EH (cell line): ENCODE measurements around the gene SMAD3.
"Not testable (repeated sequence)": the region's sequence is repeated elsewhere in the genome, so short reads cannot be mapped to it uniquely, and the experiment has no call there.

ENCODE experiments used
- DNase-seq: peaks from one replicate; pipeline ENCODE4 v3.0.0-alpha.2; 2015; ENCODE audit warnings: low read depth

The SMAD3 gene

DNA sequence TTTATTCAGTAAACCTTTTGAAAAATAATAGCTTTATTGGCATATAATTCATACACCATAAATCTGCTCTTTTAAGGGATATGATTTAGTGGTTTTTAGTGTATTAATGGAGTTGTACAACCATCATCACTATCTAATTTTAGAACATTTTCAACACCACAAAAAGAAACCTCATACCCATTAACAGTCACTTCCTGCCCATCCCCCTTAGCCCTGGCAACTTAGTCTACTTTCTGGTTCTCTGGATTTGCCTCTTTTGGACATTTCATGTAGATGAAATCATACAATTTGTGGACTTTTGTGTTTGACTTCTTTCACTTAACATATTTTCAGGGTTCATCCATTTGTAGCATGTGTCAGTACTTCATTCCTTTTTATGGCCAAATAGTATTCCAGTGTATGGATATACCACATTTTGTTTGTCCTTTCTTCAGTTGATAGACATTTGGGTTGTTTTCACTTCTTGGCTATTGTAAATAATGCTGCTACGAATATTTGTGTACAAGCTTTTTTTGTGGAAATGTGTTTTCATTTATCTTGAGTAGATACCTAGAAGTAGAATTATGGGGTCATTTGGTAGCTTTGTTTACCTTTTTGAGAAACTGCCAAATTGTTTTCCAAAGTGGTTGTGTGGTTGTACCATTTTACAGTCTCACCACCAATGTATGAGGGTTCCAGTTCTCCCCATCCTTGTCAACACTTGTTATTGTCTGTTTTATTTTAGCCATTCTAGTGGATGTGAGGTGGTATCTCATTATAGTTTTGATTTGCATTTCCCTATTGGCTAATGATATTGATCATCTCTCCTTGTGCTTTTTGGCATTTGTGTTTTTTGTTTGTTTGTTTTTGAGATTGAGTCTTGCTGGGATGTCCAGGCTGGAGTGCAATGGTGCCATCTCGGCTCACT, 45.8 kb downstream of the SMAD3 start:
- DNase-seq, result peak; percentile 83

DNA sequence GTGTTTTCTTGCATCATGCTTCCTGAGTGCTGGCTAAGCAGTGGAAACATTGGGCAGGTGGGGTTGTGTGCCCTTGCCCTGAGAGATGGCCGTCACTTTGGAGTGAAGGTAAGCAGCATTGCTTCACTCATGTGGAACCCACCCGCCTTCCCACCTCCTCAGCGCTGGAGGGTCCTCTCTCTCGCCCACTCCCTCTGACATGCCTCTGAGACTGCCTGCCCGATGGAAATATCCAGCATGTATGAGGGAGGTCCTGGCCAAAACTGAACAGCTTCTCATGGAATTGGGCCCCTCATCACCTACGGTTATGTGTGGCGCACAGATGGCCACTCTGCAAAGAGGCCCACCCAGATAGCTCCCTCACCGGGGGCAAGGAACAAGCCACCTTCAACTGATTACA, 48.6 kb downstream of the SMAD3 start:
- no peak for DNase-seq

DNA sequence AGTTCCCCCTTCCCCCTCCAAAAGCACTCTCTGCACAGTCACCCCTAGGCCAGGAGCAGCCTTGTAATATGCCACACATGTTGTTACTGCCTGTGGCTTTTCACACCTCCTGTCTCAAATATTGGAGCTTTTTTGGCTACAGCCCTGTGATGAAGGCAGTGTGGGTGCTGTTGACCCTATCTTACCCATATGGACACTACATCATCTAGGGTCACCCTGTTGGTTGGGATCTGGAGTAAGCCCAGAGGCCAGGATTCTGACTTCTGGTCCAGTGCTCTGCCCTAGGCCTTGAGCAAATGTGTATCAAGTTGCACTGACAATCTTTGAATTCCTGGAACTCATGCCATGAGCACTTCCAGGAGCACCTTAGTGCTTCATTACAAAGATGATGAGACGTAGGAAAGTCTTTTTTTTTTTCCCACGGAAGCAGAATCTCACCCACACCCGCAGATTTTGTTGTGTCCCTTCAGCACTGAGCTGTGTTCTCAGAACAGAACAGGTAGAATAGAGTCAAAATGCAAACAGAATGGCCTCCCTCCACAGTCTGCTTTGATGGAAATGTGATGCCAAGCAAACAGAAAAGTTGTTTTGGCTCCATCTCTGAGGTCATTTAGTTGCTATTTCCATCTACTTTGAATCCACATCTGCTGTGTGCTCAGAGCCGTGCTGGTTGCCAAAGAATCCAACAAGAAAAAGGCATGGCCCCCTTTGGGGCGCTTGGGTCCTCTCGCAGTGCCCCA, 49.6 kb downstream of the SMAD3 start:
- DNase-seq, result peak; percentile 49

GRCh38 chr15:67115586-67115969, 50.2 kb downstream of the SMAD3 start:
- DNase-seq, result no peak

DNA sequence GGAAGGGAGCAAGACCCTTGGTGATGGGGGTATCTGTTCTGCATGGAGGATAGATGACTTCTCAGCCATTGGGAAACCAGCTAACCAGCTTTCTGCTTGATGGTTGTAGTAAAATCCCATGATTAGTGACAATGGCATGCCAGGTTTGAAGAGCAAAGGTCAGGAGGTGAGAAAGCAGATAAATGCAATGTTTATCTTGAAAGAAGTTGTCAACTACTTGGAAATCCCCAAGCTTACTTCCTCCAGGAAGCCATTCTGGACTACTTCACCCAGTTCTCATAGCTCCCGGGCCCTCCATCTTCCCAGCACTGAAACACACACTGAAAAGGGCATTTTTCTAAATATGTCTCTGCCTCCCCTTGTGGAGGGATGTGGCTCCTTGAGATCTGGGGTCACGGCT, 51.3 kb downstream of the SMAD3 start:
- peak; percentile 46 for DNase-seq

DNA sequence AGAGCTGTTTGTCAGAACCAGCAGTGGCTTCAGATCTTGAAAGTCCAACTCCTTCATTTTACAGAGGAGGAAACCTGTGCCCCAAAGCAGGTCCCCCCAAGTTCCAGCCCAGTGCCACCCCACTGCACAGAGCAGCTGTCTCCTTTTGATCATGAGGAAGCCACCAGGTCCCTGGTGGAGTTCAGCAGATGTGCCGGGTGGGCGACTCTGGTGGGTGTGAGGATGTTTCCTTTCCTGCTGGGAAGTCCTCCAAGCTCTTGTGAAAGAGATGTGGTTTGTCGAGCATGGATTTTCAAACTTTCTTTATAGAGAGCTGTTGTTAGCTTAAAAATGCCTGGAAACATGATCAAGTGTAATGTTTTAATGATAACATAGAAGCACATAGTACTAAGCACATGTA, 52.0 kb downstream of the SMAD3 start:
- peak; percentile 82 for DNase-seq

- DNase-seq, result no peak
These were observed 53.4 kb downstream of the SMAD3 start for GRCh38 chr15:67118808-67119207.

- DNase-seq, result no peak
These were observed 53.9 kb downstream of the SMAD3 start for GRCh38 chr15:67119238-67119846.

DNA sequence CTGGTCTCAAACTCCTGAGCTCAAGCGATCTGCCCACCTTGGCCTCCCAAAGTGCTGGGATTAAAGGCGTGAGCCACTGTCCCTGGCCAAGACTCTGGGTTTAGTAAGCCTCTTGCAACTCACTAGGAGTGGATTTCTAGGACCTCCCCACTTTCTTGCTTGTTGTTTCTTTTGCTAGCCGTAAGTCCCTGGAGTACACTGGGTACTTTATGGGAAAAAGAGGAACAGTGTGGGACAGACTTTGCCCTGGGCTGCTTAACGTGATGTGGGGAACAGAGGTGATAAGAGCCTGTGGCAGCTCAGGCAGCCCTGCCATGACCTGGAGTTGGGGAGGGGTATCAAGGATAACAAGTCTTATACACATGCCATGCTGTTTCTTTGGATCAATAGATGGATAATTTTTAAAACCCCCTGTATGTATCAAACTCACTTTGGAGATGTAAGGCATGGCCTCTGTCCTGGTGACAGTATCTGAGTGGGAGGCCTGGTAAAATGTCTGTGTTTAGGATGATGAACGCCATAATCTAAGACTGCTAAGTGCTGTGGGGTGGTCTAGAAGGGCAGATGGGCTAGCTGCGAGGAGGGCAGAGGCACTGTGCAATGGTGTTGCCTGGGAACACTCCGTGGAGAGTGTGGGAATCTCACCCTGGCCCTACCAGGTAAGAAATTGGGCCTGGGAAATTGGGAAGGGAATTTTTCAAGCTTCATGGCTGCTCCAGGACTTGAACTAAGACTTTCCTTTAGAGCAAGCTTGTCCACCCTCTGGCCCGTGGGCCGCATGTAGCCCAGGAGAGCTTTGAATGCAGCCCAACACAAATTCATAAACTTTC, 54.8 kb downstream of the SMAD3 start:
- no peak for DNase-seq

- peak; percentile 89 for DNase-seq
These were observed 55.6 kb downstream of the SMAD3 start for GRCh38 chr15:67120839-67121643.

GRCh38 chr15:67121644-67122605, 56.5 kb downstream of the SMAD3 start:
- no peak for DNase-seq

- DNase-seq, result not testable (repeated sequence)
These were observed 57.4 kb downstream of the SMAD3 start for GRCh38 chr15:67122816-67123215.

- not testable (repeated sequence) for DNase-seq
These were observed 57.9 kb downstream of the SMAD3 start for GRCh38 chr15:67123291-67123690.

DNA sequence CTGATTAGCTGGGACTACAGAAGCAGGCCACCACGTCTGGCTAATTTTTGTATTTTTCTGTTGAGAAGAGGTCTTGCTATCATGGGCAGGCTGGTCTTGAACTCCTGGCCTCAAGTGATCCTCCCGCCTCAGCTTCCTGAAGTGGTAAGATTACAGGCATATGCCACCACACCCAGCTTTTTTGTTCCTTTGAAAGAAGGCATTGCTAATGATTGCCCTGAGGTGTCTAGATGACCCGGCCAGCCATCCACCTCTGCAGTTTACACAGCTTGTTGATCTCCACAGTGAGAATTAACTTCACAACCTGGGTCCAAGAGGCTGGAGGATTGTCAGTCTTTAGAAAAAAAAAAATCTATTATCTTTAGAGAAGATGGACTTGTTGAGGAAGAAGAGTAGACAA, 58.7 kb downstream of the SMAD3 start:
- DNase-seq, result no peak

DNA sequence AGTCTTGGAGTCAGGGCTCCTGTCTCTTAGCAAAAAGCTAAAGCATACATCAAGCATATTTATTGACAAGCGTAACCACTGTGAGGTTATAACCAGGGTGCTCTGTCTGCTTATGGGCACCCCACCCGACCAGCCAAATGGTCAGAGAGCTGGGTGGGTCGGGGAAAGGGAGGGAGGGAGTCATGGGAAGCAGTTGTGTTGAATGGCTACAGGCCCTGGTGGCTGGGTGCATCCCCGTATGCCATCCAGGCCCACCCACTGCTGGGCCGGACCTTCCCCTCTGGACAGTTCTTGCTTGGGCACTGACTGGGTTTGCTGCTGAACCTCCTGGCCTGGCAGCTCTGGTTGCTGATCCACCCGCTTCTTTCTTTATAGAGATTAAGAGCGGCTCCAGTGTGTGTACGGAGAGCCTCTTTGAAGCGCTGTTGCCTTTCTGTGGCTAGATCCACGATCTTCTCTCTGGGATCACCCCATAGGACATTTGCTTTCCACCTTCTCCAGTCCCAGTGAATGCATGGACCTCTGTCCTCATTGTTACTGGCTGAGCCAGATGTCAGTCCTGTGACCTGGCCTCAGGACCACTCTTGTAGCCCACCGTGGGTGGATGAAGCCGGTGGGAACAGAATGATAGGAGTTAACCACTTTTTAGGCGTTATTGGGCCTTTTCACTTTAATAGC, 59.6 kb downstream of the SMAD3 start:
- no peak for DNase-seq

DNA sequence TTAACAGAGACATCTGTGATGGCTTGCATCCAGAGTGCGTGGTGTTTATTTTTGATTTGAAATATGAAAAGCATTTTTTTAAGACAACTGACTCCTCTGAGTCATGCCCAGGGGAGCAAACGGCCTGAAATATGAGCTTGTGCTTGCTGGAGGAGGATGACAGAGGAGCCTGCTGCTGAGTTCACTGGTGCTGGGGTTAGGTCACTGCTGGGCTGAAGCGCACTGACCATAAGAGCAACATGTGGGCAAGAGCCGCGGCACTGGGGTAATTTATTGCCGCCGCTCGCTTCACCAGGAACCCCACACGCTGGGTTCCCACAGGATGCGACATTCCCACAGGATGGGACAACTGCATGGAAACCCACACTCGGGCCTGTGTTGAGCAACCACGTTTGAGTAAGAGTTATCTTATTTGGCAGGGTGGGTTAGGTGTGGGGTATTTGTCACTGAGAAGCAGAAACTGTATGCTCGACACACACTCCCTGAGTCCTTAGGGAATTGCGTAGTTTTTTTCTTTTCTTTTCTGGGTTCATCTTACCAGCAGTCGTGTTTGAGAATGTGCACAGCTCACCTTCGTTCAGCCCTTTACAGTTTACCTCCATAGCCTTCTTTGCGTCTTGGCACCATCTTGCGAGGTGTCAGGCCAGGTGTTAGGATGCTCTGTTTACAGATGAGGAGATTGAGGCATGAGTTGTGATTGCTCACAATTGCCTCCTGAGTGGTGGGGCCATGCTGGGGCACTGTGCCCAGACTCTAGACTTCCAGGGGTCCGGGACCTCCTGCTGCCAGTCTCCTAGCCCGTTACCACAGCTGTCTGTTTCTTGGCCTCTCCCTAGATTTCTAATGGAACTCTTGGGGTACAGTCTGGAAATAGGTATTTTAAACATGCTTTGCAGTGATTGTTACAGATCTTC, 60.4 kb downstream of the SMAD3 start:
- peak; percentile 99 for DNase-seq

DNA sequence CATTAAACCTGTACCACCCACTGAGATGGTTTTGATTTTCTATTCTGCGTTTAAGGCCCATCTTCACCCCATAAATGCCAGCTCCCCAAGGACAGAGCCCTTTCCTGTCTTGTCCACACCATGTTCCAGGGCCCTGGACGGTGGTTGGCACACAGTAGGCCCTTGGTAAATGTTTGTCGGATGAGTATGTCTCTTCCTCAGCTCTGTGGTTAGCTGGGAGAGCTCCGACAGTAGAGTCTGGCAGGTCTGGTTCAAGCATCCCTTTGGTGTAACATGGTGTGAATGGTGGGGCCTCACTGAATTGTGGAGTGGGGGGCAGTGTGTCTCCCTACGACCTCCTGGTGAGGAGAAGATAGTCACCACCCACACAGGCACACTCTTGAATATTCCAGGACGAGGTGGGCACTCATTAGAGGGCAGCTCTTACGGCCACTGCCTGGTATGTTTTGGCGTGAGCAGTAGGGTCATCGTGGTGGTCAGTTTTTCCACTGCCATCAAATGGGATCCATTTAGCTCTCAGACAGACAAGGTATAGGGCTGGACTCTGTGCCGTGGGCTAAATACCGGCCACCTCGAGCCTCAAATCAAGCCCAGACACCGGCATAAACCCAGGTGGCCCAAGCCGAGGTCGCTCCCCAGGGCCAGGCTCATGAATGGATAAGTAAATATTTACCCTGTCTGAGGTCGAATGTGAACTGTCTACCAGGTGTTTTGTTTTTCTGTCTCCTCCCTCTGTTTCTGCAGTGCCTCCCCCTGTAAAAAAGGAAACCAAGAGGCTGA, 61.3 kb downstream of the SMAD3 start:
- DNase-seq, result no peak

- DNase-seq, result no peak
These were observed 61.9 kb downstream of the SMAD3 start for GRCh38 chr15:67127331-67127664.
